Lower leg skin (tissue), 3 donors: Measurements from ENCODE around the gene PARD6B.

ENCODE experiments used
- POLR2A ChIP-seq, 2 donors: fragments of 450-650 bp; IDR thresholded peaks; one replicate each; pipeline ENCODE4 v1.6.1; 2016 to 2017; ENCODE audit warnings: antibody characterized with exemption in 2 of 2, mild to moderate bottlenecking in 1 of 2, moderate library complexity in 1 of 2
- TF ChIP-seq, protein P1 (sequence below), 3 donors: fragments of 450-650 bp; IDR thresholded peaks; one replicate each; pipeline ENCODE4 v1.5.1; 2016; ENCODE audit warnings: antibody characterized with exemption in 3 of 3, mild to moderate bottlenecking in 3 of 3, moderate library complexity in 2 of 3

DNA sequence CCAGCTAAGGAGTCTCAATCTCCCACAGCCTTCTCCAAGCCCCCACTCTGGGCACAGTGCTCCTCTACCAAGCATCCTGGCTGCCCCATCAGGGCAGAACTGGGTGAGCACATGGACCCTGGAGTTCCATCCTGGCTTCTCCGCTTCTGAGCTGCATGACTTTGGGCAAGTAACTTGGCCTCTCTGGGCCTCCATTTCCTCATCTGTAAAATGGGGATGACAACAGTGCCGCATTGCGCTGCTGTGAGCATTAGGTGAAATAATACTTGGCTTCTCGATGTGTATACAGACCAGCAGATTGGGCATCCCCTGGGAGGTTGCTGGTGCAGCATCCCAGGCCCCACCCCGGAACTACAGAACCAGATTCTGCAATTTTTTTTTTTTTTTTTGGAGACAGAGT, 31.7 kb upstream of the PARD6B start:
- TF ChIP-seq, protein P1, sequence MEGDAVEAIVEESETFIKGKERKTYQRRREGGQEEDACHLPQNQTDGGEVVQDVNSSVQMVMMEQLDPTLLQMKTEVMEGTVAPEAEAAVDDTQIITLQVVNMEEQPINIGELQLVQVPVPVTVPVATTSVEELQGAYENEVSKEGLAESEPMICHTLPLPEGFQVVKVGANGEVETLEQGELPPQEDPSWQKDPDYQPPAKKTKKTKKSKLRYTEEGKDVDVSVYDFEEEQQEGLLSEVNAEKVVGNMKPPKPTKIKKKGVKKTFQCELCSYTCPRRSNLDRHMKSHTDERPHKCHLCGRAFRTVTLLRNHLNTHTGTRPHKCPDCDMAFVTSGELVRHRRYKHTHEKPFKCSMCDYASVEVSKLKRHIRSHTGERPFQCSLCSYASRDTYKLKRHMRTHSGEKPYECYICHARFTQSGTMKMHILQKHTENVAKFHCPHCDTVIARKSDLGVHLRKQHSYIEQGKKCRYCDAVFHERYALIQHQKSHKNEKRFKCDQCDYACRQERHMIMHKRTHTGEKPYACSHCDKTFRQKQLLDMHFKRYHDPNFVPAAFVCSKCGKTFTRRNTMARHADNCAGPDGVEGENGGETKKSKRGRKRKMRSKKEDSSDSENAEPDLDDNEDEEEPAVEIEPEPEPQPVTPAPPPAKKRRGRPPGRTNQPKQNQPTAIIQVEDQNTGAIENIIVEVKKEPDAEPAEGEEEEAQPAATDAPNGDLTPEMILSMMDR (IDR thresholded peaks at IDR 0.05), result no peak
- no peak for TF ChIP-seq POLR2A (IDR thresholded peaks at IDR 0.05)
